Skeletal muscle cell (primary cell): ENCODE results near the gene ODAM.
"Not testable (repeated sequence)": the region's sequence is repeated elsewhere in the genome, so short reads cannot be mapped to it uniquely, and the experiment has no call there.

Source experiments
- DNase-seq: peaks from one replicate; pipeline ENCODE4 v3.0.0-alpha.2; 2010; ENCODE audit warnings: low read depth
- H3K4me3 ChIP-seq: 2 replicates; pipeline ENCODE4 v1.5.1; 2011; ENCODE audit warnings: low read depth, mild to moderate bottlenecking, control low read depth, low read length, moderate library complexity

Gene ODAM

GRCh38 chr4:70216550-70216949 lies 21.0 kb downstream of the ODAM start:
- not testable (repeated sequence) for DNase-seq, H3K4me3 ChIP-seq

GRCh38 chr4:70221389-70221788 lies 25.9 kb downstream of the ODAM start:
- not testable (repeated sequence) for H3K4me3 ChIP-seq, DNase-seq

- DNase-seq, H3K4me3 ChIP-seq: not testable (repeated sequence)
Measured at GRCh38 chr4:70221818-70222217, 26.3 kb downstream of the ODAM start.

- no peak for DNase-seq
- H3K4me3 ChIP-seq = no peak within 1 kb of the TSS
Measured at GRCh38 chr4:70225824-70226223, 30.3 kb downstream of the ODAM start, which contains the start of gene FDCSP. Gene FDCSP (plus strand): TSS chr4:70226124. CDS start chr4:70231195, 5,071 bp downstream.

GRCh38 chr4:70236125-70236524 lies 40.6 kb downstream of the ODAM start:
- peak; percentile 4 for DNase-seq
- H3K4me3 ChIP-seq = no peak overlapping the region

GRCh38 chr4:70239131-70239883 lies 43.8 kb downstream of the ODAM start:
- DNase-seq = no peak
- H3K4me3 ChIP-seq = no peak overlapping the region

- no peak for DNase-seq
- no peak overlapping the region for H3K4me3 ChIP-seq
Measured at GRCh38 chr4:70239884-70240591, 44.5 kb downstream of the ODAM start.

GRCh38 chr4:70242297-70242696 lies 46.8 kb downstream of the ODAM start, which contains the start of gene CSN3:
Gene CSN3 (plus strand): TSS chr4:70242597. CDS start chr4:70244820, 2,223 bp downstream.
- DNase-seq, H3K4me3 ChIP-seq: not testable (repeated sequence)

GRCh38 chr4:70243091-70243490 lies 47.6 kb downstream of the ODAM start:
- no peak overlapping the region for H3K4me3 ChIP-seq
- no peak for DNase-seq

GRCh38 chr4:70251250-70251944 lies 55.9 kb downstream of the ODAM start:
- no peak for DNase-seq
- H3K4me3 ChIP-seq = no peak overlapping the region

- no peak for DNase-seq
- H3K4me3 ChIP-seq = no peak overlapping the region
Measured at GRCh38 chr4:70251945-70252277, 56.4 kb downstream of the ODAM start.
